ENCODE data around the gene WHRN. TPM values are rescaled to one million over a fixed set of nuclear protein-coding genes. Genes with fewer than 3 reads are reported as not detected.

Gene WHRN
- polyA plus RNA-seq, 4 donors, result 6.9 to 15.9 (median 8.3) TPM

- no peak for DNase-seq (ENCODE audit: low read depth in 4 of 4, low spot score in 3 of 4)
These were observed 30.8 kb downstream of the WHRN start for GRCh38 chr9:114474425-114474824.

- no peak for DNase-seq (ENCODE audit: low read depth in 4 of 4, low spot score in 3 of 4)
These were observed 31.8 kb downstream of the WHRN start for GRCh38 chr9:114473447-114473801.

GRCh38 chr9:114472765-114473446, 32.4 kb downstream of the WHRN start:
- no peak for DNase-seq (ENCODE audit: low read depth in 4 of 4, low spot score in 3 of 4)

- DNase-seq (ENCODE audit: low read depth in 4 of 4, low spot score in 3 of 4), result no peak
These were observed 34.1 kb downstream of the WHRN start for GRCh38 chr9:114471157-114471556.

- DNase-seq (ENCODE audit: low read depth in 4 of 4, low spot score in 3 of 4), result no peak
These were observed 34.7 kb downstream of the WHRN start for GRCh38 chr9:114470581-114470980.

- no peak for DNase-seq (ENCODE audit: low read depth in 4 of 4, low spot score in 3 of 4)
These were observed 35.2 kb downstream of the WHRN start for GRCh38 chr9:114470121-114470520.

GRCh38 chr9:114469091-114469853, 36.0 kb downstream of the WHRN start:
- no peak for DNase-seq (ENCODE audit: low read depth in 4 of 4, low spot score in 3 of 4)

- DNase-seq (ENCODE audit: low read depth in 4 of 4, low spot score in 3 of 4), result no peak
These were observed 37.4 kb downstream of the WHRN start for GRCh38 chr9:114467910-114468309.

- no peak for DNase-seq (ENCODE audit: low read depth in 4 of 4, low spot score in 3 of 4)
These were observed 38.0 kb downstream of the WHRN start for GRCh38 chr9:114467226-114467750.

GRCh38 chr9:114465906-114466900, 39.1 kb downstream of the WHRN start:
- DNase-seq (ENCODE audit: low read depth in 4 of 4, low spot score in 3 of 4), result no peak

- DNase-seq (ENCODE audit: low read depth in 4 of 4, low spot score in 3 of 4), result no peak
These were observed 39.9 kb downstream of the WHRN start for GRCh38 chr9:114465417-114465816.

GRCh38 chr9:114464281-114465051, 40.8 kb downstream of the WHRN start:
- no peak for DNase-seq (ENCODE audit: low read depth in 4 of 4, low spot score in 3 of 4)

GRCh38 chr9:114462791-114463190, 42.5 kb downstream of the WHRN start:
- no peak for DNase-seq (ENCODE audit: low read depth in 4 of 4, low spot score in 3 of 4)

GRCh38 chr9:114461468-114461867, 43.8 kb downstream of the WHRN start:
- DNase-seq (ENCODE audit: low read depth in 4 of 4, low spot score in 3 of 4), result no peak

GRCh38 chr9:114460513-114461199, 44.6 kb downstream of the WHRN start:
- DNase-seq (ENCODE audit: low read depth in 4 of 4, low spot score in 3 of 4), result no peak

GRCh38 chr9:114459464-114459863, 45.8 kb downstream of the WHRN start:
- DNase-seq (ENCODE audit: low read depth in 4 of 4, low spot score in 3 of 4), result no peak

GRCh38 chr9:114456929-114457328, 48.3 kb downstream of the WHRN start:
- DNase-seq (ENCODE audit: low read depth in 4 of 4, low spot score in 3 of 4), result no peak

GRCh38 chr9:114454652-114455051, 50.6 kb downstream of the WHRN start:
- no peak for DNase-seq (ENCODE audit: low read depth in 4 of 4, low spot score in 3 of 4)
